Measurements from ENCODE around the gene ZNF732. TPM values are rescaled to one million over a fixed set of nuclear protein-coding genes. Genes with fewer than 3 reads are reported as not detected.
"Not testable (repeated sequence)": the region's sequence is repeated elsewhere in the genome, so short reads cannot be mapped to it uniquely, and the experiment has no call there.

Gene ZNF732
- total RNA-seq, 2 donors from 2014 or later, result 1.4 TPM; not detected in 1

GRCh38 chr4:314296-314903, 9.1 kb upstream of the ZNF732 start:
- no peak overlapping the region for H3K9ac ChIP-seq (ENCODE audit: low read depth in 2 of 2, low read length in 2 of 2)
- H3K27me3 ChIP-seq, result no peaks in the 10 kb centered on the region
- H3K4me1 ChIP-seq, result no peaks in the 10 kb centered on the region
- DNase-seq, result no peak
- no peak overlapping the region for H3K4me3 ChIP-seq
- H3K9me3 ChIP-seq, result no peaks in the 10 kb centered on the region
- H3K36me3 ChIP-seq, result no peaks in the 10 kb centered on the region
- TF ChIP-seq CTCF (IDR thresholded peaks at IDR 0.05), result no peak
- no peak overlapping the region for H3K27ac ChIP-seq
- intact Hi-C loops (cut with DNase I), result no loop called here

GRCh38 chr4:309807-310206, 4.5 kb upstream of the ZNF732 start:
- Histone ChIP-seq H3K9me3 (no peaks in the 10 kb centered on the region), H3K4me1 (no peaks in the 10 kb centered on the region), H3K36me3 (no peaks in the 10 kb centered on the region), H3K27me3 (no peaks in the 10 kb centered on the region), H3K9ac (ENCODE audit: low read depth in 2 of 2, low read length in 2 of 2) (no peak overlapping the region), H3K4me3 (no peak overlapping the region), H3K27ac (no peak overlapping the region)
- no peak for TF ChIP-seq CTCF (IDR thresholded peaks at IDR 0.05)
- intact Hi-C loops (cut with DNase I), result no loop called here
- DNase-seq, result no peak

- no peaks in the 10 kb centered on the region for H3K27me3 ChIP-seq
- DNase-seq, result no peak
- TF ChIP-seq CTCF (IDR thresholded peaks at IDR 0.05), result no peak
- H3K27ac ChIP-seq, result no peak overlapping the region
- intact Hi-C loops (cut with DNase I), result no loop called here
- H3K9me3 ChIP-seq, result no peaks in the 10 kb centered on the region
- no peaks in the 10 kb centered on the region for H3K4me1 ChIP-seq
- no peak overlapping the region for H3K4me3 ChIP-seq
- no peak overlapping the region for H3K9ac ChIP-seq (ENCODE audit: low read depth in 2 of 2, low read length in 2 of 2)
- H3K36me3 ChIP-seq, result no peaks in the 10 kb centered on the region
Observed at GRCh38 chr4:306551-306961, 1.3 kb upstream of the ZNF732 start.

- intact Hi-C loops (cut with DNase I); H3K27me3 ChIP-seq; H3K4me1 ChIP-seq; H3K36me3 ChIP-seq; H3K4me3 ChIP-seq; H3K27ac ChIP-seq; H3K9ac ChIP-seq (ENCODE audit: low read depth in 2 of 2, low read length in 2 of 2); H3K9me3 ChIP-seq; DNase-seq: not testable (repeated sequence)
Observed at GRCh38 chr4:304516-304915, 758 bp downstream of the ZNF732 start.

- no peak overlapping the region for H3K27ac ChIP-seq
- TF ChIP-seq CTCF (IDR thresholded peaks at IDR 0.05), result no peak
- DNase-seq, result no peak
- H3K9ac ChIP-seq (ENCODE audit: low read depth in 2 of 2, low read length in 2 of 2), result no peak overlapping the region
- H3K27me3 ChIP-seq, result no peaks in the 10 kb centered on the region
- intact Hi-C loops (cut with DNase I), result no loop called here
- H3K4me1 ChIP-seq, result no peaks in the 10 kb centered on the region
- no peak overlapping the region for H3K4me3 ChIP-seq
- no peaks in the 10 kb centered on the region for H3K9me3 ChIP-seq
- H3K36me3 ChIP-seq, result no peaks in the 10 kb centered on the region
Observed at GRCh38 chr4:302381-302780, 2.9 kb downstream of the ZNF732 start.

GRCh38 chr4:294732-295131, 10.5 kb downstream of the ZNF732 start:
- Histone ChIP-seq H3K36me3 (no peaks in the 10 kb centered on the region), H3K27me3 (no peaks in the 10 kb centered on the region), H3K4me1 (no peaks in the 10 kb centered on the region), H3K27ac (no peak overlapping the region), H3K9ac (ENCODE audit: low read depth in 2 of 2, low read length in 2 of 2) (no peak overlapping the region), H3K9me3 (no peaks in the 10 kb centered on the region), H3K4me3 (no peak overlapping the region)
- DNase-seq, result no peak
- intact Hi-C loops (cut with DNase I), result no loop called here
- TF ChIP-seq CTCF (IDR thresholded peaks at IDR 0.05), result no peak
